IMR-90 (cell line): Measurements from ENCODE around the gene GRAMD1C. TPM values are rescaled to one million over a fixed set of nuclear protein-coding genes. Genes with fewer than 3 reads are reported as not detected.

Source experiments
- ATAC-seq: fragments of 200-7000 bp; cut with Tn5 transposase; 2 replicates; pipeline ENCODE4 v1.9.1; 2020; ENCODE audit warnings: low read depth, mild to moderate bottlenecking, moderate library complexity
- BruUV-seq: library from RNA; stranded (reverse); fragments of 400-500 nt; replicated peaks from 2 replicates; lab custom pipeline; 2021; lab: Mats Ljungman, UMichigan
- CTCF ChIA-PET: fragments of 300-600 bp; formaldehyde crosslinking; extraction: SDS; loops from one replicate; lab custom pipeline; 2021; ENCODE audit warnings: antibody characterized with exemption; lab: Yijun Ruan, JAX
- POLR2A ChIA-PET: fragments of 300-600 bp; sonication (Branson Sonifier 250); formaldehyde crosslinking; loops from one replicate; lab custom pipeline; 2022; ENCODE audit warnings: antibody characterized with exemption; ENCODE audit not compliant: unreplicated experiment; lab: Charles Lee
- DNase-seq: peaks from one replicate; pipeline ENCODE4 v3.0.0; 2013
- H2AFZ ChIP-seq: replicated peaks from 2 replicates; pipeline ENCODE3; 2013; ENCODE audit warnings: low read length, mild to moderate bottlenecking; ENCODE audit not compliant: poor library complexity
- H2AK5ac ChIP-seq: 2 replicates; pipeline ENCODE4 v1.6.1; 2013; ENCODE audit warnings: low read depth, low read length, inconsistent platforms
- H2AK9ac ChIP-seq: replicated peaks from 2 replicates; pipeline ENCODE3; 2013; ENCODE audit warnings: mild to moderate bottlenecking, low read depth, low read length, moderate library complexity; ENCODE audit not compliant: poor library complexity
- H2BK120ac ChIP-seq: 2 replicates; pipeline ENCODE4 v1.6.1; 2013; ENCODE audit warnings: low read depth, low read length, inconsistent platforms
- H2BK15ac ChIP-seq: 3 replicates; pipeline ENCODE4 v1.6.1; 2013; ENCODE audit warnings: low read depth, low read length, inconsistent platforms
- H2BK20ac ChIP-seq: 2 replicates; pipeline ENCODE4 v1.6.1; 2013; ENCODE audit warnings: low read depth, mild to moderate bottlenecking, inconsistent platforms, low read length, moderate library complexity
- H2BK5ac ChIP-seq: 2 replicates; pipeline ENCODE4 v1.6.1; 2013; ENCODE audit warnings: mild to moderate bottlenecking, low read depth, low read length, inconsistent platforms; ENCODE audit not compliant: poor library complexity, severe bottlenecking
- H3K14ac ChIP-seq: replicated peaks from 2 replicates; pipeline ENCODE4 v1.6.1; 2013; ENCODE audit warnings: low read depth, low read length, inconsistent platforms
- H3K18ac ChIP-seq: 2 replicates; pipeline ENCODE4 v1.6.1; 2013; ENCODE audit warnings: low read depth, low read length, control low read depth
- H3K23ac ChIP-seq: 2 replicates; pipeline ENCODE4 v1.6.1; 2013; ENCODE audit warnings: low read depth, low read length, inconsistent platforms
- H3K27ac ChIP-seq: 2 replicates; pipeline ENCODE4 v1.5.1; 2013; ENCODE audit warnings: mild to moderate bottlenecking, control low read depth, low read length; ENCODE audit not compliant: insufficient read depth
- H3K27me3 ChIP-seq: 2 replicates; pipeline ENCODE4 v1.6.1; 2013; ENCODE audit warnings: low read length; ENCODE audit not compliant: control insufficient read depth, insufficient read depth
- H3K36me3 ChIP-seq: 2 replicates; pipeline ENCODE4 v1.6.1; 2013; ENCODE audit warnings: low read length, mixed read lengths; ENCODE audit not compliant: control insufficient read depth, insufficient read depth
- H3K4ac ChIP-seq: 2 replicates; pipeline ENCODE4 v1.6.1; 2013; ENCODE audit warnings: low read depth, low read length, inconsistent platforms
- H3K4me1 ChIP-seq: 2 replicates; pipeline ENCODE4 v1.6.1; 2013; ENCODE audit warnings: low read length, mixed read lengths; ENCODE audit not compliant: control insufficient read depth, insufficient read depth
- H3K4me2 ChIP-seq: 2 replicates; pipeline ENCODE4 v1.6.1; 2013; ENCODE audit warnings: low read depth, mild to moderate bottlenecking, control low read depth, low read length, moderate library complexity
- H3K4me3 ChIP-seq: 2 replicates; pipeline ENCODE4 v1.5.1; 2013; ENCODE audit warnings: low read depth, mild to moderate bottlenecking, control low read depth, low read length, moderate library complexity; ENCODE audit not compliant: insufficient read depth
- H3K56ac ChIP-seq: 2 replicates; pipeline ENCODE4 v1.6.1; 2013; ENCODE audit warnings: low read length, inconsistent platforms; ENCODE audit not compliant: insufficient read depth; ENCODE audit errors: extremely low read depth
- H3K79me1 ChIP-seq, 2 experiments: 2 replicates each; pipeline ENCODE4 v1.6.1; 2013; ENCODE audit warnings: low read length in 2 of 2, inconsistent platforms in 1 of 2, low read depth in 1 of 2
- H3K9ac ChIP-seq: 2 replicates; pipeline ENCODE4 v1.6.1; 2013; ENCODE audit warnings: low read depth, low read length, control low read depth
- H3K9me1 ChIP-seq: 2 replicates; pipeline ENCODE4 v1.6.1; 2013; ENCODE audit warnings: low read length, inconsistent platforms; ENCODE audit not compliant: insufficient read depth
- H3K9me3 ChIP-seq: 2 replicates; pipeline ENCODE4 v1.6.1; 2013; ENCODE audit warnings: low read length; ENCODE audit not compliant: control insufficient read depth, insufficient read depth
- H4K20me1 ChIP-seq: 2 replicates; pipeline ENCODE4 v1.6.1; 2013; ENCODE audit warnings: low read length, inconsistent platforms; ENCODE audit not compliant: insufficient read depth
- H4K5ac ChIP-seq: 2 replicates; pipeline ENCODE4 v1.6.1; 2013; ENCODE audit warnings: mild to moderate bottlenecking, low read depth, low read length, control low read depth
- H4K8ac ChIP-seq, 2 experiments: 2 replicates each; pipeline ENCODE4 v1.6.1; 2013; ENCODE audit warnings: low read depth in 2 of 2, low read length in 2 of 2, control low read depth in 1 of 2, inconsistent platforms in 1 of 2
- H4K91ac ChIP-seq: 2 replicates; pipeline ENCODE4 v1.6.1; 2013; ENCODE audit warnings: low read depth, low read length, inconsistent platforms; ENCODE audit not compliant: insufficient read depth
- BHLHE40 ChIP-seq: fragments of 150-350 bp; IDR thresholded peaks from 2 replicates; pipeline ENCODE4 v1.6.1; 2016; ENCODE audit warnings: mild to moderate bottlenecking, low read depth, low read length
- CEBPB ChIP-seq: IDR thresholded peaks from 2 replicates; pipeline ENCODE4 v1.6.1; 2012; ENCODE audit warnings: low read depth, low read length, improper control_type of control experiment
- CTCF ChIP-seq: conservative IDR thresholded peaks from 2 replicates; pipeline ENCODE4 v1.5.1; 2012; ENCODE audit warnings: mild to moderate bottlenecking, low read depth, low read length, improper control_type of control experiment
- ELK1 ChIP-seq: fragments of 150-350 bp; IDR thresholded peaks from 2 replicates; pipeline ENCODE4 v1.6.1; 2016; ENCODE audit warnings: low read depth, mild to moderate bottlenecking, low read length, moderate library complexity, borderline replicate concordance
- FOS ChIP-seq: fragments of 150-350 bp; IDR thresholded peaks from 2 replicates; pipeline ENCODE4 v1.6.1; 2016; ENCODE audit warnings: low read depth, low read length
- MAFK ChIP-seq: IDR thresholded peaks from 2 replicates; pipeline ENCODE4 v1.6.1; 2012; ENCODE audit warnings: low read depth, low read length, improper control_type of control experiment
- MAZ ChIP-seq: IDR thresholded peaks from 2 replicates; pipeline ENCODE4 v1.6.1; 2012; ENCODE audit warnings: low read depth, mild to moderate bottlenecking, low read length, improper control_type of control experiment, moderate library complexity, borderline replicate concordance
- MXI1 ChIP-seq: IDR thresholded peaks from 2 replicates; pipeline ENCODE4 v1.6.1; 2012; ENCODE audit warnings: low read depth, mild to moderate bottlenecking, low read length, moderate library complexity, borderline replicate concordance
- NFE2L2 ChIP-seq: fragments of 150-350 bp; IDR thresholded peaks from 2 replicates; pipeline ENCODE4 v1.6.1; 2016; ENCODE audit warnings: low read depth, mild to moderate bottlenecking, low read length
- POLR2A ChIP-seq: IDR thresholded peaks from 2 replicates; pipeline ENCODE4 v1.6.1; 2012; ENCODE audit warnings: mild to moderate bottlenecking, low read depth, low read length
- RAD21 ChIP-seq: IDR thresholded peaks from 2 replicates; pipeline ENCODE4 v1.6.1; 2012; ENCODE audit warnings: low read length, improper control_type of control experiment
- RCOR1 ChIP-seq: IDR thresholded peaks from 2 replicates; pipeline ENCODE4 v1.6.1; 2012; ENCODE audit warnings: mild to moderate bottlenecking, low read length, improper control_type of control experiment; ENCODE audit not compliant: insufficient replicate concordance
- RFX5 ChIP-seq: IDR thresholded peaks from 2 replicates; pipeline ENCODE4 v1.8.0; 2012; ENCODE audit warnings: low read depth, mild to moderate bottlenecking, low read length, moderate library complexity
- SMC3 ChIP-seq: fragments of 150-350 bp; IDR thresholded peaks from 2 replicates; pipeline ENCODE4 v1.6.1; 2016; ENCODE audit warnings: low read depth, mild to moderate bottlenecking, antibody characterized with exemption, low read length, moderate library complexity
- USF2 ChIP-seq: fragments of 150-350 bp; IDR thresholded peaks from 2 replicates; pipeline ENCODE4 v1.6.1; 2017; ENCODE audit warnings: mild to moderate bottlenecking, antibody characterized with exemption, low read length, low read depth
- dilution Hi-C: fragments of 300-500 bp; cut with HindIII; formaldehyde crosslinking; loops from one replicate; pipeline ENCODE4 v1.14.3; 2018; ENCODE audit warnings: low sequenced_read_pairs; ENCODE audit not compliant: unreplicated experiment
- in situ Hi-C: fragments of 300-500 bp; cut with MboI; formaldehyde crosslinking; loops from 3 replicates; pipeline ENCODE4 v1.14.3; 2019; ENCODE audit warnings: low sequenced_read_pairs, inconsistent platforms, mixed read lengths
- intact Hi-C: fragments of 100-400 bp; cut with micrococcal nuclease; formaldehyde crosslinking; loops from 2 replicates; pipeline ENCODE4 v1.10.0; 2022
- polyA plus RNA-seq, 3 experiments: library from polyadenylated mRNA; depleted of rRNA; stranded (reverse); fragments of >200 nt; gene quantifications; 2 replicates each; pipeline ENCODE4 v1.2.3, GENCODE V29; 2012; ENCODE audit warnings: low replicate concordance in 1 of 3
- total RNA-seq: library from RNA; depleted of rRNA; stranded (reverse); fragments of >200 nt; gene quantifications from 2 replicates; pipeline ENCODE4 v1.2.3, GENCODE V29; 2012

GRAMD1C gene
- total and polyA plus RNA-seq, 2 of the 4 experiments (the other 2 are of a cell fraction): 2.5 to 5.0 TPM

GRCh38 chr3:113847247-113847646 lies 8.7 kb downstream of the GRAMD1C start:
- POLR2A ChIA-PET: no interaction called here
- H2AK9ac ChIP-seq: no peak overlapping the region
- no peak overlapping the region for H3K23ac ChIP-seq
- ATAC-seq (no peak), DNase-seq (no peak)
- H3K9me1 ChIP-seq: no peaks in the 10 kb centered on the region; the same call in 1 of the 2 replicates
- no peak overlapping the region for H3K27ac ChIP-seq
- 0 out of 2 replicates have a peak overlapping the region, but pooled peaks have one; percentile 10 for H2BK20ac ChIP-seq
- intact Hi-C loops: loop anchor here (10.0 kb wide), 1 partner anchor 488 kb away; no protein-coding TSS in a partner anchor
- no peak for TF ChIP-seq NFE2L2
- no peak for TF ChIP-seq USF2
- no peak for TF ChIP-seq RCOR1
- TF ChIP-seq FOS: no peak
- TF ChIP-seq MXI1: no peak
- TF ChIP-seq MAZ: no peak
- TF ChIP-seq CEBPB: no peak
- no peak for TF ChIP-seq MAFK
- TF ChIP-seq SMC3: no peak
- TF ChIP-seq CTCF: no peak
- TF ChIP-seq BHLHE40: no peak
- TF ChIP-seq ELK1: no peak
- TF ChIP-seq POLR2A: no peak
- TF ChIP-seq RFX5: no peak
- TF ChIP-seq RAD21: no peak
- no peak overlapping the region for H2BK120ac ChIP-seq
- in situ Hi-C loops: loop anchor here (10.0 kb wide), 1 partner anchor 218 kb away; no protein-coding TSS in a partner anchor
- no peak overlapping the region for H2AFZ ChIP-seq
- CTCF ChIA-PET: no interaction called here
- no peak overlapping the region for H2BK15ac ChIP-seq
- no peak overlapping the region for H3K4ac ChIP-seq
- no peak overlapping the region for H3K4me2 ChIP-seq
- H2AK5ac ChIP-seq: no peak overlapping the region
- no peak overlapping the region for H4K91ac ChIP-seq
- dilution Hi-C loops: no loop called here
- H4K5ac ChIP-seq: no peak overlapping the region
- H3K9me3 ChIP-seq: no peaks in the 10 kb centered on the region
- H3K14ac ChIP-seq: peak overlapping the region; percentile 76
- H4K20me1 ChIP-seq: no peaks in the 10 kb centered on the region
- H3K56ac ChIP-seq: no peak overlapping the region
- H3K4me1 ChIP-seq: peaks cover 4% of the 10 kb centered on the region; the same call in 1 of the 2 replicates
- H3K18ac ChIP-seq: no peak overlapping the region
- no peak overlapping the region for H3K4me3 ChIP-seq
- H4K8ac ChIP-seq: no peak overlapping the region
- H2BK5ac ChIP-seq: no peak overlapping the region
- BruUV-seq: no TSS peak
- no peaks in the 10 kb centered on the region for H3K27me3 ChIP-seq
- no peaks in the 10 kb centered on the region for H3K79me1 ChIP-seq
- H3K36me3 ChIP-seq: no peaks in the 10 kb centered on the region
- no peak overlapping the region for H3K9ac ChIP-seq
